Endothelial cell of umbilical vein (primary cell): ENCODE results near the gene MBD2.

ENCODE experiments used
- CTCF ChIP-seq, 2 donors: IDR thresholded peaks; 1 replicate in 1 of 2; 2 replicates in 1 of 2; pipeline ENCODE4 v1.5.1; 2011; ENCODE audit warnings: low read length in 2 of 2, mild to moderate bottlenecking in 2 of 2, moderate library complexity in 2 of 2, control low read depth in 1 of 2, inconsistent platforms in 1 of 2, low read depth in 1 of 2; ENCODE audit not compliant: insufficient read depth in 1 of 2; ENCODE audit errors: extremely low read depth in 1 of 2
- EZH2 ChIP-seq: IDR thresholded peaks from 2 replicates; pipeline ENCODE4 v1.6.1; 2012; ENCODE audit warnings: borderline replicate concordance, low read depth, mild to moderate bottlenecking, moderate library complexity, low read length, inconsistent platforms; ENCODE audit not compliant: severe bottlenecking
- FOS ChIP-seq: IDR thresholded peaks from 2 replicates; pipeline ENCODE4 v1.6.1; 2011; ENCODE audit warnings: mild to moderate bottlenecking, low read length, moderate library complexity, borderline replicate concordance; ENCODE audit not compliant: insufficient read depth
- GATA2 ChIP-seq: IDR thresholded peaks from 2 replicates; pipeline ENCODE4 v1.7.0; 2011; ENCODE audit warnings: low read depth, mild to moderate bottlenecking, moderate library complexity, mixed read lengths, low read length; ENCODE audit not compliant: insufficient read length, insufficient read depth
- JUN ChIP-seq: IDR thresholded peaks from 2 replicates; pipeline ENCODE4 v1.6.1; 2011; ENCODE audit warnings: borderline replicate concordance, low read depth; ENCODE audit not compliant: insufficient read length, insufficient read depth
- MYC ChIP-seq: IDR thresholded peaks from one replicate; pipeline ENCODE4 v1.6.1; 2011; ENCODE audit warnings: mild to moderate bottlenecking, low read depth, low read length
- POLR2A ChIP-seq: IDR thresholded peaks from 2 replicates; pipeline ENCODE4 v1.6.1; 2012; ENCODE audit warnings: low read depth, mild to moderate bottlenecking, control low read depth, low read length
- POLR2AphosphoS5 ChIP-seq: IDR thresholded peaks from 2 replicates; pipeline ENCODE4 v1.6.1; 2012; ENCODE audit warnings: low read depth, mild to moderate bottlenecking, control low read depth, low read length, moderate library complexity; ENCODE audit not compliant: insufficient read depth

- TF ChIP-seq POLR2A, result no peak
- TF ChIP-seq CTCF (IDR thresholded peaks at IDR 0.05; ENCODE audit: extremely low read depth in 1 of 2, insufficient read depth in 1 of 2, low read depth in 1 of 2, low read length in 2 of 2), result peak in 1 of 2 donors; percentile 18
- TF ChIP-seq JUN, result no peak
- TF ChIP-seq EZH2, result no peak
- TF ChIP-seq POLR2AphosphoS5, result no peak
- no peak for TF ChIP-seq MYC
- no peak for TF ChIP-seq FOS
- TF ChIP-seq GATA2, result no peak
These were observed 1.4 kb downstream of the MBD2 start for GRCh38 chr18:54222922-54223567.
